Mesenteric fat pad (tissue), 1 donor: Measurements from ENCODE around the gene MILR1. TPM values are rescaled to one million over a fixed set of nuclear protein-coding genes. Genes with fewer than 3 reads are reported as not detected.
"Not testable (repeated sequence)": the region's sequence is repeated elsewhere in the genome, so short reads cannot be mapped to it uniquely, and the experiment has no call there.

Experiments
- DNase-seq: peaks from one replicate; pipeline ENCODE4 v3.0.0-alpha.2; 2020; ENCODE audit warnings: low spot score
- total RNA-seq: library from RNA; stranded (reverse); fragmentation: NEBNext Ultra II Directional; extraction: Animal tissue kit (Norgen Biotek cat#: 25700); gene quantifications from one replicate; pipeline ENCODE4 v1.2.1, GENCODE V29; 2021
- donor health status: DM: yes; HTN: yes; CAD: no.

MILR1 gene
- total RNA-seq, 1 donor from 2014 or later, result 15.5 TPM

- no peak for DNase-seq
These were observed 21.7 kb downstream of the MILR1 start for GRCh38 chr17:64470625-64471024.

GRCh38 chr17:64471440-64471839 lies 22.5 kb downstream of the MILR1 start:
- DNase-seq, result no peak

- DNase-seq, result no peak
These were observed 23.6 kb downstream of the MILR1 start for GRCh38 chr17:64472564-64472963.

GRCh38 chr17:64477849-64478248 lies 28.9 kb downstream of the MILR1 start:
- DNase-seq, result no peak

GRCh38 chr17:64480951-64481350 lies 32.0 kb downstream of the MILR1 start:
- DNase-seq, result no peak

- DNase-seq, result no peak
These were observed 35.5 kb downstream of the MILR1 start for GRCh38 chr17:64484380-64484779.

GRCh38 chr17:64488301-64488700 lies 39.4 kb downstream of the MILR1 start:
- DNase-seq, result no peak

GRCh38 chr17:64491034-64491860 lies 42.3 kb downstream of the MILR1 start:
- DNase-seq, result no peak

GRCh38 chr17:64491994-64492393 lies 43.1 kb downstream of the MILR1 start:
- no peak for DNase-seq

- no peak for DNase-seq
These were observed 43.7 kb downstream of the MILR1 start for GRCh38 chr17:64492481-64493109.

- no peak for DNase-seq
These were observed 45.2 kb downstream of the MILR1 start for GRCh38 chr17:64494121-64494520.

- DNase-seq, result not testable (repeated sequence)
These were observed 46.4 kb downstream of the MILR1 start for GRCh38 chr17:64495300-64495699.

- DNase-seq, result no peak
These were observed 47.5 kb downstream of the MILR1 start for GRCh38 chr17:64496348-64496785.

- DNase-seq, result peak; percentile 98
These were observed 48.1 kb downstream of the MILR1 start, which contains the start of gene POLG2 for GRCh38 chr17:64496786-64497564. TSS of gene POLG2 (minus strand) at chr17:64497054. CDS start at chr17:64496968, 86 bp downstream.

GRCh38 chr17:64497565-64498035 lies 48.7 kb downstream of the MILR1 start:
- DNase-seq, result no peak

- DNase-seq, result no peak
These were observed 49.6 kb downstream of the MILR1 start for GRCh38 chr17:64498308-64499203.

- no peak for DNase-seq
These were observed 51.0 kb downstream of the MILR1 start for GRCh38 chr17:64499805-64500486.

- DNase-seq, result no peak
These were observed 51.6 kb downstream of the MILR1 start for GRCh38 chr17:64500487-64500859.

- no peak for DNase-seq
These were observed 52.2 kb downstream of the MILR1 start for GRCh38 chr17:64500862-64501765.
